ENCODE data around the gene SCO1.
A peak's percentile ranks its signal among the peaks of the same experiment; 100 is the strongest.
"Not testable (repeated sequence)": the region's sequence is repeated elsewhere in the genome, so short reads cannot be mapped to it uniquely, and the experiment has no call there.

SCO1 gene

GRCh38 chr17:10725262-10725661 is 27.9 kb upstream of the SCO1 start:
- DNase-seq (ENCODE audit: low read depth), result no peak

GRCh38 chr17:10724546-10725195 is 27.3 kb upstream of the SCO1 start:
- no peak for DNase-seq (ENCODE audit: low read depth)

- DNase-seq (ENCODE audit: low read depth), result no peak
Measured at GRCh38 chr17:10718547-10718946, 21.2 kb upstream of the SCO1 start.

GRCh38 chr17:10716218-10716617 is 18.9 kb upstream of the SCO1 start:
- no peak for DNase-seq (ENCODE audit: low read depth)

GRCh38 chr17:10713318-10713717 is 16.0 kb upstream of the SCO1 start:
- peak; percentile 28 for DNase-seq (ENCODE audit: low read depth)

- no peak for DNase-seq (ENCODE audit: low read depth)
Measured at GRCh38 chr17:10705727-10706126, 8.4 kb upstream of the SCO1 start.

GRCh38 chr17:10702574-10702973 is 5.2 kb upstream of the SCO1 start:
- DNase-seq (ENCODE audit: low read depth), result peak; percentile 59

- peak; percentile 16 for DNase-seq (ENCODE audit: low read depth)
Measured at GRCh38 chr17:10699856-10700255, 2.5 kb upstream of the SCO1 start.

GRCh38 chr17:10698096-10698818 is 924 bp upstream of the SCO1 start:
- DNase-seq (ENCODE audit: low read depth), result peak; percentile 52

GRCh38 chr17:10695875-10696407 is 1.4 kb downstream of the SCO1 start:
- not testable (repeated sequence) for DNase-seq (ENCODE audit: low read depth)

GRCh38 chr17:10687499-10687898 is 9.8 kb downstream of the SCO1 start:
- no peak for DNase-seq (ENCODE audit: low read depth)

- peak; percentile 59 for DNase-seq (ENCODE audit: low read depth)
Measured at GRCh38 chr17:10683853-10684252, 13.5 kb downstream of the SCO1 start.

- DNase-seq (ENCODE audit: low read depth), result no peak
Measured at GRCh38 chr17:10681866-10682446, 15.4 kb downstream of the SCO1 start.

GRCh38 chr17:10674704-10675103 is 22.6 kb downstream of the SCO1 start:
- no peak for DNase-seq (ENCODE audit: low read depth)

GRCh38 chr17:10673312-10673711 is 24.0 kb downstream of the SCO1 start:
- DNase-seq (ENCODE audit: low read depth), result no peak

- peak; percentile 39 for DNase-seq (ENCODE audit: low read depth)
Measured at GRCh38 chr17:10668775-10669174, 28.6 kb downstream of the SCO1 start.

GRCh38 chr17:10666906-10667305 is 30.4 kb downstream of the SCO1 start:
- no peak for DNase-seq (ENCODE audit: low read depth)

- no peak for DNase-seq (ENCODE audit: low read depth)
Measured at GRCh38 chr17:10664571-10664970, 32.8 kb downstream of the SCO1 start.

GRCh38 chr17:10663231-10663630 is 34.1 kb downstream of the SCO1 start:
- no peak for DNase-seq (ENCODE audit: low read depth)

- DNase-seq (ENCODE audit: low read depth), result no peak
Measured at GRCh38 chr17:10661437-10661836, 35.9 kb downstream of the SCO1 start.

- DNase-seq (ENCODE audit: low read depth), result no peak
Measured at GRCh38 chr17:10657879-10658278, 39.5 kb downstream of the SCO1 start.

- DNase-seq (ENCODE audit: low read depth), result no peak
Measured at GRCh38 chr17:10657148-10657547, 40.2 kb downstream of the SCO1 start, which contains the start of gene MYH3. Gene MYH3 (minus strand): TSS chr17:10657309. CDS start chr17:10655064, 2,245 bp downstream.

GRCh38 chr17:10653987-10654386 is 43.3 kb downstream of the SCO1 start:
- no peak for DNase-seq (ENCODE audit: low read depth)

Data from ELR (cell line).